HG03575 (cell line): Measurements from ENCODE around the gene PPP2R5D.
"Not testable (repeated sequence)": the region's sequence is repeated elsewhere in the genome, so short reads cannot be mapped to it uniquely, and the experiment has no call there.

Experiments used
- ATAC-seq: cut with Tn5 transposase; IDR thresholded peaks from one replicate; pipeline ENCODE4 v1.9.1; 2021; ENCODE audit not compliant: unreplicated experiment, insufficient number of reproducible peaks, low FRiP score; ENCODE audit errors: extremely low read depth

PPP2R5D gene

GRCh38 chr6:43016943-43017334, 32.6 kb downstream of the PPP2R5D start:
- no peak for ATAC-seq

DNA sequence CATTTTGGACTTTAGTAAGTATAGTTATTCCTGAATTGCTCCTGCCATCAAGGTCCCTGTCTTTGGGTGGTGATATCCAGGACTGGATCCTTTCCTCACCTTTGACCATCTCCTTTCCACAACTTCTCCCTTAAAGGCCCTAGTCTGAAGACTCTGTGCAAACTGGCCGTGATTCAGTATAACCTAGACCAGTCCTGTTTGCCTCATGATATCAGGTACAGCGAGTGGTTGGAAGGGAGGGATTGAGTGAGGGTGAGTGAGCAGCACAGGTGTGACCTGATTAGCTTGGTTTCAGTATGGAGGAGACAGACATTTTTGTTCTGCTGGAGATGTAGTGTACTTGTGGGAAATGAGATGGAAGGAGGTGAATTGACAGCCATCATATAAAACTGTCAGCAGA, 34.8 kb downstream of the PPP2R5D start:
- ATAC-seq: no peak

- no peak for ATAC-seq
Observed at GRCh38 chr6:43020052-43020705, 35.8 kb downstream of the PPP2R5D start.

GRCh38 chr6:43020847-43021246, 36.5 kb downstream of the PPP2R5D start:
- no peak for ATAC-seq

DNA sequence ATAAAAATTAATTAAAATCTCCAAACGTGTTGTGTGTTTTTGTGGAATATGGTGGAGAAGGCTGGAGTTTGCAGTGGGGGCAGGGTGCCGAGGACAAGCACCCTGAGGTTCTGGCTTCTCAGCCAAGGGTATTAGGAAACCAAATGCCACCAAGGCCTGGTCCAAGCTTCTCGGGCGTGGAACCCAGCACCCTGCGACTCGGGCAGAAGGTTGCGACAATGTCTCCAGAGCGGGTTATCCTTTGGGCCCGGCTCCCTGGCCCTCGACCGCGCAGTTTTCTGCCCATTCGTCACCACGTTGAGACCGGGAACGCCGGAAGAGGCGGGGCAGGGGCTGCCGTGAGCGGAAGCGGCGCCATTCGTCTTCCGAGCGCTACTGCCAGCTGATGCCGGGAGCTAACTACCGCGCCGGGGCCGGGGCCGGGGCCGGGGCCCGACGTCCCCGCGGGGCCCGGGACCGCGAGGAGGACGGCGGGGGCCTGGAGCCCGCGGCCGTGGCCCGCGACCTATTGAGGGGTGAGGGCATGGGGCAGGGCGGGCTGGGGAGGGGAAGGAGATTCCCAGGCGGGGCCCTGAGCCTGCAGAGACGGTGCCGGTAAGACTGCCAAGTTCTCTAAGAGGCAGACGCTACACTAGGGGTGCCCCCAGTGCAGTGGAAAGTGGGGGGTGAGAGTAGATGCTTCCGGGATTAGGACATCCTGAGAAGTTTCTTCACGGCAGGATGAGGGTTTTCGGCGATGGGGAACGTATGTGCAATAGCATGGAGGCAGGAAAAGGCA, 37.1 kb downstream of the PPP2R5D start, which contains the start of gene RRP36:
RRP36 (plus strand) TSS at position 354 of the 778 bp plus-strand sequence; CDS start at position 386, 32 bp downstream.
- no peak for ATAC-seq

GRCh38 chr6:43024436-43024835, 40.1 kb downstream of the PPP2R5D start:
- no peak for ATAC-seq

GRCh38 chr6:43026365-43026764, 42.0 kb downstream of the PPP2R5D start:
- no peak for ATAC-seq

- ATAC-seq: no peak
Observed at GRCh38 chr6:43029120-43029519, 44.8 kb downstream of the PPP2R5D start.

DNA sequence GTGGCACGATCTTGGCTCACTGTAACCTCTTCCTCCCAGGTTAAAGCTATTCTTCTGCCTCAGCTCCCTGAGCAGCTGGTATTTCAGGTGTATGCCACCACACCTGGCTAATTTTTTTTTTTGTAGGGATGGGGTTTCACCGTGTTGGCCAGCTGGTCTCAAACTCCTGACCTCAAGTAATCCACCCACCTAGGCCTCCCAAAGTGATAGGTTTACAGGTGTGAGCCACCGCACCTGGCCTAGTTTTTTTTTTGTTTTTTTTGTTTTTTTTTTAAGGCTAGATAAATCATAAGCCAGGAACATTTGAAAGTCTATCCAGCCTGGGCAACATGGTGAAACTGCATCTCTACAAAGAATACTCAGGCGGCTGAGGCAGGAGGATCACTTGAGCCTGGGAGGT, 48.0 kb downstream of the PPP2R5D start:
- no peak for ATAC-seq

DNA sequence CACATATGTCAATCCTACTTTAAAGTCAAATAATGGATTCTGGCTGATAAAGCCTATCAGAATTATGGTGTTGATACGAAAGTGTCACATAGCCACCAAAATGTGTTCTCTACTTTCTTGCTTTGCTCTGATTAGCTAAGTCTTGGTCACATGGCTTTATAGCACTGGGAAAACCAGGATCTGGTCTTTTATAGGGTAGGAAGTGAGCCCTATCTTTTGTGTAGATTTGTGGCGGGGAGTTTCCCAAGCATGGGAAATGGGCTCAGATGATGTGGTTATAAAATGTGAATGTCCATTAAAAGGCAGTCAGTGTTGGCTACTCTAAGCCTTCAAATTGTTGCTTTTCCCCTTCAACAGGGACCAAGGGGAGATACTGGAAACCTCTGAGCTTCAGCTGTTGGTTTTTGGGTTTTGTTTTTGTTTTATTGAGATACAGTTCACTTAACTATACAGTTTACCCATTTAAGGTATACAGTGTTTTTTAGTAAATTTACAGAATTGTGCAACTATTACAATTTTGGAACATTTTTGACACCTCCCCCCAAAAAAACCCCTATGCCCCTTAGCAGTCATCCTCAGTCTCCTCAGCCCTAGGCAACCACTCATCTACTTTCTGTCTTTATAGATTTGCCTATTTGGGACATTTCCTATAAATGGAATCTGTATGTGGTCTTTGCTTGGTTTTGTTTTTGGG, 49.3 kb downstream of the PPP2R5D start:
- ATAC-seq: no peak

DNA sequence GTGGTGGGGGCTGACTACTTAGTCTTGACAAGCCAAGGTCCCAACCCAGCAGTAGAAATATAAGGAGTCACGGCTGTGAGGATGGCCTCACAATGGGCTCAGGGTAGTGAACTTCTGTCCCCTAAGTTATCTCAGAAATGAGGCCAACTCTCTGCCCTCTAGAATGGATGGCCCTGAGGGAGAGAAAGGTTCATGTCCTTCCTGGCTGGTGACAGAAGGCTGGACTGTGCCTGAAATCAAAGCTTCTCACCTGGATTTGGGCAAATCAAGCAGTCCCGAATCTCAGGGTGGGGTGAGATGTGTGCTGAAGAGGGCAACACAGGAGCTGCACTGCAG, 49.8 kb downstream of the PPP2R5D start:
- no peak for ATAC-seq

DNA sequence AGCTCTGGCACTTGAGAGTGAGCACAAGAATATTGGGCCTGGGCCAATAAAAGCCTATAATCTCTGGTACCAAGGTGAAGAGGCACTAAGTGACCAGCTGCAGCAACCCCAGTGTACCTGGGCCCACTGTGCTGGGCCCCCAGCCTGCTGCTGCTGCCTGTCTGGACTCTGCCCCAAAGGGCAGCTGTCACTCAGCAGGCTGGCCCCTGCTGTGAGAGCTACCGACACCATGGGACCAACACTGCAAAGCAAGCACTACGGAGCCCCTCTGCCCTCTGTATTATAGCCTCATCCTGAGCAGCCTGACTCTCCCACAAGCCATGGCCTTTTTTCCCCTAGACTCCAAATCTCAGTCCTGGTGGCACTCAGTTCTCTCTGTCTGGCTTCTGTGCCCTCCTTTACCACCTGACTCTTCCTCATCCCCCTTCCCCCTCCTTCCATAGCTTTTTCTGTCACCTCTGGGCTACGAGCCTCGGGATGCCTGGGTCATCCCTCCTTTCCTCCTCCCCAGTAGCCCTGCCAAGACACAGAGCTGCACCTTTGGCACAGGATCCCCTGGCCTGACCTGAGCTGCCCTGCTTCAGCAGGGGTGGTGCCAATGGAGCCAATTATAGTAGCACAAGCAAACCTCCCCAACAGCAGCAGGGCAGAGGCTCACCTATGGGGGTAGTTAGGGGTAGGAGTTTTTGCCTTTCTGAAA, 51.3 kb downstream of the PPP2R5D start:
- ATAC-seq: no peak

GRCh38 chr6:43036712-43037111, 52.3 kb downstream of the PPP2R5D start:
- ATAC-seq: no peak

DNA sequence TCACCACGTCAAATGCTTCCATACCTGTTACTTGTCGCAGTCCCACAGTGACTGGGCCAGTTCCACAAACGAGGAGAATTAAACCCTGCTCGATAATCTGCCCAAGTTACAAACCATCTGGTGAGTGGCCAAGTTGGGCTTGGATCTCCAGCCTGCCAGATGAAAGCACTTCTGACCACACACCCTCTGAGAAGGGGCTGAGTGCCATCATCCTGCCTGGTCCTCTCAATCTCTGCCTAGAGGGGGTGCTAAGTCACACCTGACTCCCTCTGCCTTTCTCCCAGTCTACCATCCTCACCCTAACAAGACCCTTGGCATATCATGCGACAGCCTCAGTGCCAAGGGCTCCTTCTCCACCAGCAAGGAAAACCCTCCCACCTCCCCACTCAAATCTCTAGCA, 52.8 kb downstream of the PPP2R5D start:
- ATAC-seq: no peak

- ATAC-seq: no peak
Observed at GRCh38 chr6:43037706-43038105, 53.3 kb downstream of the PPP2R5D start.

- no peak for ATAC-seq
Observed at GRCh38 chr6:43038727-43039126, 54.4 kb downstream of the PPP2R5D start.

GRCh38 chr6:43040542-43041257, 56.3 kb downstream of the PPP2R5D start:
- no peak for ATAC-seq

DNA sequence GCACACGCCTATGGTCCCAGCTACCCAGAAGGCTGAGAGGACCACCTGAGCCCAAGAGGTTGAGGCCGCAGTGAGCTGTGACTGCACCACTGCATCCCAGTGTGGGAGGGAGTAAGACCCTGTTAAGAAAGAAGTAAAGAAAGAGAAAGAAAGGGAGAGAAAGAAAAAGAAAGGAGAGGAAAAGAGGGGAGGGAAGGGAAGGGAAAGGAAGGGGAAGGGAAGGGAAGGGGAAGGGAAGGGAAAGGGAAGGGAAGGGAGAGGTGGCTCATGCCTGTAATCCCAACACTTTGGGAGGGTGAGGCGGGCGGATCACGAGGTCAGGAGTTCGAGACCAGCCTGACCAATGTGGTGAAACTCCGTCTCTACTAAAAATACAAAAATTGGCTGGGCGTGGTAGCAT, 57.1 kb downstream of the PPP2R5D start:
- ATAC-seq: not testable (repeated sequence)

- ATAC-seq: no peak
Observed at GRCh38 chr6:43043310-43043709, 58.9 kb downstream of the PPP2R5D start.
